Measurements from ENCODE around the gene LCORL. TPM values are rescaled to one million over a fixed set of nuclear protein-coding genes. Genes with fewer than 3 reads are reported as not detected.

LCORL gene
- total and polyA plus RNA-seq, 2 of the 4 experiments (the other 2 are of a cell fraction) = 2.1 to 5.0 TPM

GRCh38 chr4:17812801-17813200, 208.8 kb downstream of the LCORL start:
- no peak for DNase-seq
- peak overlapping the region; percentile 11; the same call in 1 of the 2 replicates for H3K27ac ChIP-seq (ENCODE audit: insufficient read depth, low read length)

More at GRCh38 chr4:17812801-17813200, 208.8 kb downstream of the LCORL start:
- no TSS peak for BruUV-seq (replicated peaks)
- no peaks in the 10 kb centered on the region for H3K27me3 ChIP-seq (ENCODE audit: control insufficient read depth, insufficient read depth, low read length)
- ATAC-seq (ENCODE audit: low read depth) = no peak
- ChIA-PET CTCF (no interaction called here), POLR2A (ENCODE audit: unreplicated experiment) (no interaction called here)
- peak overlapping the region; percentile 47; the same call in 1 of the 2 replicates for H3K9ac ChIP-seq (ENCODE audit: low read depth, low read length)
- no peaks in the 10 kb centered on the region for H3K36me3 ChIP-seq (ENCODE audit: control insufficient read depth, insufficient read depth, low read length)
- H3K9me1 ChIP-seq (ENCODE audit: insufficient read depth, low read length) = no peaks in the 10 kb centered on the region
- H3K4me2 ChIP-seq (ENCODE audit: low read depth, low read length) = peak overlapping the region; percentile 84
- TF ChIP-seq MAFK (IDR thresholded peaks at IDR 0.05; ENCODE audit: low read depth, low read length) (no peak), POLR2A (IDR thresholded peaks at IDR 0.05; ENCODE audit: low read depth, low read length) (no peak), CEBPB (IDR thresholded peaks at IDR 0.05; ENCODE audit: low read depth, low read length) (no peak), CTCF (conservative IDR thresholded peaks at IDR 0.05; ENCODE audit: low read depth, low read length) (no peak)
- H3K9me3 ChIP-seq (ENCODE audit: control insufficient read depth, insufficient read depth, low read length) = no peaks in the 10 kb centered on the region
- peaks cover 2 to 16% of the 10 kb centered on the region in 2 experiments for H3K79me1 ChIP-seq (ENCODE audit: low read depth in 1 of 2, low read length in 2 of 2)
- no peak overlapping the region for H4K5ac ChIP-seq (ENCODE audit: low read depth, low read length)
- H2AK9ac ChIP-seq (replicated peaks; ENCODE audit: low read depth, low read length, poor library complexity) = no peak overlapping the region
- H3K23ac ChIP-seq (ENCODE audit: low read depth, low read length) = peak overlapping the region; percentile 23; the same call in 1 of the 2 replicates
- H4K91ac ChIP-seq (ENCODE audit: insufficient read depth, low read depth, low read length) = no peak overlapping the region
- 0 out of 2 replicates have a peak, but pooled peaks cover 2% of the 10 kb centered on the region for H3K4me1 ChIP-seq (ENCODE audit: control insufficient read depth, insufficient read depth, low read length)
- no peak overlapping the region for H3K56ac ChIP-seq (ENCODE audit: extremely low read depth, insufficient read depth, low read length)
- H2BK20ac ChIP-seq (ENCODE audit: low read depth, low read length) = no peak overlapping the region
- no peak overlapping the region for H3K4ac ChIP-seq (ENCODE audit: low read depth, low read length)
- H2BK120ac ChIP-seq (ENCODE audit: low read depth, low read length) = no peak overlapping the region
- H3K18ac ChIP-seq (ENCODE audit: low read depth, low read length) = no peak overlapping the region
- no peak overlapping the region for H2BK15ac ChIP-seq (ENCODE audit: low read depth, low read length)
- no peak overlapping the region for H4K8ac ChIP-seq (ENCODE audit: low read depth in 2 of 2, low read length in 2 of 2)
- dilution Hi-C loops (cut with HindIII; ENCODE audit: low sequenced_read_pairs, unreplicated experiment) = no loop called here
- intact Hi-C loops (cut with micrococcal nuclease) = loop anchor here (5.0 to 10.0 kb wide), 2 partner anchors 122 to 176 kb away; no protein-coding TSS in a partner anchor
- H2AFZ ChIP-seq (replicated peaks; ENCODE audit: low read length, poor library complexity) = no peak overlapping the region
- peaks cover 16% of the 10 kb centered on the region; the same call in 1 of the 2 replicates for H4K20me1 ChIP-seq (ENCODE audit: insufficient read depth, low read length)
- H3K4me3 ChIP-seq (ENCODE audit: insufficient read depth, low read depth, low read length) = no peak overlapping the region
- no peak overlapping the region; the same call in 1 of the 2 replicates for H3K14ac ChIP-seq (replicated peaks; ENCODE audit: low read depth, low read length)
- WGBS, 2 experiments (ENCODE audit: extremely low coverage in 2 of 2, insufficient read length in 1 of 2) = no CpG with 5 or more reads among the region's 3 CpGs
- no peak overlapping the region for H2AK5ac ChIP-seq (ENCODE audit: low read depth, low read length)
- H2BK5ac ChIP-seq (ENCODE audit: low read depth, low read length, poor library complexity, severe bottlenecking) = no peak overlapping the region
- in situ Hi-C loops (cut with MboI; ENCODE audit: low sequenced_read_pairs) = loop anchor here (10.0 to 25.0 kb wide), 2 partner anchors 226 to 782 kb away; partner anchors contain the start of gene LAP3
